HEK293 (cell line): ENCODE data around the gene ST3GAL2.

Experiments used
- CTCF ChIA-PET: fragments of 350-600 bp; formaldehyde crosslinking; extraction: SDS; loops from one replicate; lab custom pipeline; 2021; ENCODE audit warnings: antibody characterized with exemption; lab: Yijun Ruan, JAX
- POLR2A ChIA-PET: fragments of 300-600 bp; formaldehyde crosslinking; extraction: SDS; loops from one replicate; lab custom pipeline; 2020; ENCODE audit warnings: antibody characterized with exemption, inconsistent platforms; lab: Yijun Ruan, JAX
- H3K27ac ChIP-seq: fragments of 200-500 bp; sonication (Bioruptor generic); 2 replicates; pipeline ENCODE4 v1.5.1; 2014; ENCODE audit warnings: low read depth, low read length, control low read depth, inconsistent platforms; ENCODE audit errors: extremely low read depth
- H3K36me3 ChIP-seq, 2 experiments: fragments of 200-500 bp in 1 of 2; sonication (Bioruptor generic) in 1 of 2; 1 replicate in 1 of 2; 2 replicates in 1 of 2; pipeline ENCODE4 v1.5.1; 2014 to 2017; ENCODE audit warnings: inconsistent platforms in 2 of 2, low read length in 2 of 2; ENCODE audit not compliant: control insufficient read depth in 2 of 2, insufficient read depth in 1 of 2
- H3K4me1 ChIP-seq: fragments of 200-500 bp; sonication (Bioruptor generic); 2 replicates; pipeline ENCODE4 v1.5.1; 2014; ENCODE audit warnings: mild to moderate bottlenecking, low read length, inconsistent platforms; ENCODE audit not compliant: control insufficient read depth, insufficient read depth
- H3K4me3 ChIP-seq: 2 replicates; pipeline ENCODE4 v1.5.1; 2011; ENCODE audit warnings: low read depth, mild to moderate bottlenecking, control low read depth, low read length, moderate library complexity
- H3K9me3 ChIP-seq: fragments of 200-500 bp; sonication (Bioruptor generic); 2 replicates; pipeline ENCODE4 v1.5.1; 2014; ENCODE audit warnings: low read depth, low read length, inconsistent platforms; ENCODE audit not compliant: control insufficient read depth, insufficient read depth
- KLF9 ChIP-seq: fragments of 450-650 bp; formaldehyde crosslinking; IDR thresholded peaks from 2 replicates; pipeline ENCODE4 v1.5.1; 2016; ENCODE audit warnings: missing biosample characterization, missing genetic modification characterization, low read depth
- OSR2 ChIP-seq: fragments of 450-650 bp; formaldehyde crosslinking; IDR thresholded peaks from 2 replicates; pipeline ENCODE4 v1.5.1; 2016; ENCODE audit warnings: missing biosample characterization, missing genetic modification characterization
- SALL2 ChIP-seq: fragments of 450-650 bp; formaldehyde crosslinking; IDR thresholded peaks from 2 replicates; pipeline ENCODE4 v1.5.0; 2017; ENCODE audit warnings: missing biosample characterization, mild to moderate bottlenecking, missing genetic modification characterization, borderline replicate concordance
- SCRT2 ChIP-seq: fragments of 450-650 bp; formaldehyde crosslinking; IDR thresholded peaks from 2 replicates; pipeline ENCODE4 v1.5.1; 2016; ENCODE audit warnings: missing biosample characterization, missing genetic modification characterization
- TRIM28 ChIP-seq: IDR thresholded peaks from 2 replicates; pipeline ENCODE4 v1.6.1; 2011; ENCODE audit warnings: low read length, control low read depth, borderline replicate concordance
- ZBTB7A ChIP-seq: fragments of 450-650 bp; formaldehyde crosslinking; IDR thresholded peaks from 2 replicates; pipeline ENCODE4 v1.5.1; 2016; ENCODE audit warnings: low read depth, missing biosample characterization, missing genetic modification characterization
- ZEB2 ChIP-seq: fragments of 450-650 bp; formaldehyde crosslinking; IDR thresholded peaks from 2 replicates; pipeline ENCODE4 v1.5.1; 2016; ENCODE audit warnings: missing biosample characterization, missing genetic modification characterization
- ZNF121 ChIP-seq: fragments of 450-650 bp; formaldehyde crosslinking; IDR thresholded peaks from 2 replicates; pipeline ENCODE4 v1.5.1; 2016; ENCODE audit warnings: missing biosample characterization, missing genetic modification characterization
- ZNF133 ChIP-seq: fragments of 450-650 bp; formaldehyde crosslinking; IDR thresholded peaks from 2 replicates; pipeline ENCODE4 v1.5.1; 2016; ENCODE audit warnings: missing biosample characterization, missing genetic modification characterization
- ZNF140 ChIP-seq: fragments of 450-650 bp; formaldehyde crosslinking; IDR thresholded peaks from 2 replicates; pipeline ENCODE4 v1.5.1; 2016; ENCODE audit warnings: missing biosample characterization, missing genetic modification characterization
- ZNF16 ChIP-seq: fragments of 450-650 bp; formaldehyde crosslinking; IDR thresholded peaks from 2 replicates; pipeline ENCODE4 v1.5.1; 2016; ENCODE audit warnings: low read depth, missing biosample characterization, missing genetic modification characterization
- ZNF391 ChIP-seq: fragments of 450-650 bp; formaldehyde crosslinking; IDR thresholded peaks from 2 replicates; pipeline ENCODE4 v1.5.1; 2016; ENCODE audit warnings: low read depth, missing biosample characterization, missing genetic modification characterization, borderline replicate concordance
- ZNF394 ChIP-seq: fragments of 450-650 bp; formaldehyde crosslinking; IDR thresholded peaks from 2 replicates; pipeline ENCODE4 v1.5.1; 2016; ENCODE audit warnings: missing biosample characterization, missing genetic modification characterization, mild to moderate bottlenecking, moderate library complexity, borderline replicate concordance
- ZNF549 ChIP-seq: fragments of 450-650 bp; IDR thresholded peaks from 2 replicates; pipeline ENCODE4 v1.5.1; 2018; ENCODE audit warnings: missing biosample characterization, missing genetic modification characterization, mild to moderate bottlenecking, inconsistent platforms, moderate library complexity
- ZNF555 ChIP-seq: fragments of 450-650 bp; formaldehyde crosslinking; conservative IDR thresholded peaks from 2 replicates; pipeline ENCODE4 v1.5.1; 2017; ENCODE audit warnings: missing biosample characterization, mild to moderate bottlenecking, missing genetic modification characterization, inconsistent platforms
- ZNF610 ChIP-seq: fragments of 450-650 bp; formaldehyde crosslinking; IDR thresholded peaks from 2 replicates; pipeline ENCODE4 v1.5.1; 2016; ENCODE audit warnings: missing biosample characterization, missing genetic modification characterization, borderline replicate concordance
- ZNF629 ChIP-seq: fragments of 450-650 bp; formaldehyde crosslinking; IDR thresholded peaks from 2 replicates; pipeline ENCODE4 v1.5.1; 2017; ENCODE audit warnings: missing biosample characterization, missing genetic modification characterization
- ZNF768 ChIP-seq: fragments of 450-650 bp; formaldehyde crosslinking; IDR thresholded peaks from 2 replicates; pipeline ENCODE4 v1.5.1; 2018; ENCODE audit warnings: missing biosample characterization, mild to moderate bottlenecking, missing genetic modification characterization
- ZNF777 ChIP-seq: fragments of 450-650 bp; formaldehyde crosslinking; IDR thresholded peaks from 2 replicates; pipeline ENCODE4 v1.5.1; 2017; ENCODE audit warnings: missing biosample characterization, missing genetic modification characterization, borderline replicate concordance
- ZNF837 ChIP-seq: fragments of 450-650 bp; formaldehyde crosslinking; IDR thresholded peaks from 2 replicates; pipeline ENCODE4 v1.5.1; 2016; ENCODE audit warnings: missing biosample characterization, missing genetic modification characterization
- ZSCAN23 ChIP-seq: fragments of 450-650 bp; formaldehyde crosslinking; IDR thresholded peaks from 2 replicates; pipeline ENCODE4 v1.5.1; 2016; ENCODE audit warnings: missing biosample characterization, missing genetic modification characterization
- TF ChIP-seq, protein P1 (sequence below): fragments of 450-650 bp; formaldehyde crosslinking; IDR thresholded peaks from 2 replicates; pipeline ENCODE4 v1.5.1; 2016; ENCODE audit warnings: missing biosample characterization, missing genetic modification characterization
- TF ChIP-seq, protein P2 (sequence below): fragments of 450-650 bp; formaldehyde crosslinking; IDR thresholded peaks from 2 replicates; pipeline ENCODE4 v1.5.1; 2016; ENCODE audit warnings: missing biosample characterization, missing genetic modification characterization
- TF ChIP-seq, protein P3 (sequence below): fragments of 450-650 bp; IDR thresholded peaks from 2 replicates; pipeline ENCODE4 v1.5.1; 2018; ENCODE audit warnings: missing biosample characterization, missing genetic modification characterization
- TF ChIP-seq, protein P4 (sequence below): fragments of 450-650 bp; formaldehyde crosslinking; optimal IDR thresholded peaks from 2 replicates; pipeline ENCODE3; 2016; ENCODE audit warnings: missing biosample characterization, mild to moderate bottlenecking, missing genetic modification characterization
- TF ChIP-seq, protein P5 (sequence below): fragments of 450-650 bp; formaldehyde crosslinking; IDR thresholded peaks from 2 replicates; pipeline ENCODE4 v1.5.1; 2016; ENCODE audit warnings: missing biosample characterization, missing genetic modification characterization, borderline replicate concordance

ST3GAL2 gene

DNA sequence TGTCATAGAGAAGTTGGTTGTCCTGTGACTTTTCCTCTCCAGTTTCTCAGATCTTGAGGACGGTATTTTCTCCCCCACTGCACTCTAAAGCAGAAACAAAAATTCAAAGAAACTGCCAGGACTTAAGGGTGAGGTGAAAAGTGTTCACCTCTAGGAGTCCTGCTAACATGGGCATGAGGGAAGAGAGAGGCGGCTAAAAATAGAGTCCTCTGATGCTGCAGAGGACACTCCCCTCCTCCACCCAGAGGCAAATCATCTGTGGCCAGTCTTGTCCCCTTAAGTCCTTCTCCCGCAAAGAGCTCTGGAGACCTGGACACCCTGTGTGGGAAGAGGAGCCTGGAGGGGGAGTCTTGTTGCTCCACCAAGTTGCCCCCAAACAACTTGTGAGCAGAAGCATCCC is 96.9 kb downstream of the ST3GAL2 start:
- peaks cover 0 to 25% of the 10 kb centered on the region in 2 experiments; a peak in 2 of 3 replicates for H3K36me3 ChIP-seq
- H3K4me1 ChIP-seq = no peaks in the 10 kb centered on the region
- H3K4me3 ChIP-seq = no peak overlapping the region
- ChIA-PET POLR2A (no interaction called here), CTCF (no interaction called here)
- no peaks in the 10 kb centered on the region for H3K9me3 ChIP-seq
- TF ChIP-seq TRIM28 (no peak), ZNF16 (tag by site-specific recombination) (no peak), ZNF140 (tag by site-specific recombination) (no peak), ZNF555 (tag by site-specific recombination) (no peak), SCRT2 (no peak), ZNF768 (no peak), ZNF549 (tag by site-specific recombination) (no peak), KLF9 (no peak), ZNF133 (tag by site-specific recombination) (no peak), OSR2 (tag by site-specific recombination) (no peak), ZNF837 (tag by site-specific recombination) (no peak), ZBTB7A (tag by site-specific recombination) (no peak), ZNF391 (tag by site-specific recombination) (no peak)
- TF ChIP-seq, protein P1, sequence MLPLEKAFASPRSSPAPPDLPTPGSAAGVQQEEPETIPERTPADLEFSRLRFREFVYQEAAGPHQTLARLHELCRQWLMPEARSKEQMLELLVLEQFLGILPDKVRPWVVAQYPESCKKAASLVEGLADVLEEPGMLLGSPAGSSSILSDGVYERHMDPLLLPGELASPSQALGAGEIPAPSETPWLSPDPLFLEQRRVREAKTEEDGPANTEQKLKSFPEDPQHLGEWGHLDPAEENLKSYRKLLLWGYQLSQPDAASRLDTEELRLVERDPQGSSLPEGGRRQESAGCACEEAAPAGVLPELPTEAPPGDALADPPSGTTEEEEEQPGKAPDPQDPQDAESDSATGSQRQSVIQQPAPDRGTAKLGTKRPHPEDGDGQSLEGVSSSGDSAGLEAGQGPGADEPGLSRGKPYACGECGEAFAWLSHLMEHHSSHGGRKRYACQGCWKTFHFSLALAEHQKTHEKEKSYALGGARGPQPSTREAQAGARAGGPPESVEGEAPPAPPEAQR = no peak
- TF ChIP-seq, protein P2, sequence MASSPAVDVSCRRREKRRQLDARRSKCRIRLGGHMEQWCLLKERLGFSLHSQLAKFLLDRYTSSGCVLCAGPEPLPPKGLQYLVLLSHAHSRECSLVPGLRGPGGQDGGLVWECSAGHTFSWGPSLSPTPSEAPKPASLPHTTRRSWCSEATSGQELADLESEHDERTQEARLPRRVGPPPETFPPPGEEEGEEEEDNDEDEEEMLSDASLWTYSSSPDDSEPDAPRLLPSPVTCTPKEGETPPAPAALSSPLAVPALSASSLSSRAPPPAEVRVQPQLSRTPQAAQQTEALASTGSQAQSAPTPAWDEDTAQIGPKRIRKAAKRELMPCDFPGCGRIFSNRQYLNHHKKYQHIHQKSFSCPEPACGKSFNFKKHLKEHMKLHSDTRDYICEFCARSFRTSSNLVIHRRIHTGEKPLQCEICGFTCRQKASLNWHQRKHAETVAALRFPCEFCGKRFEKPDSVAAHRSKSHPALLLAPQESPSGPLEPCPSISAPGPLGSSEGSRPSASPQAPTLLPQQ (tag by site-specific recombination) = no peak
- no peak overlapping the region for H3K27ac ChIP-seq

DNA sequence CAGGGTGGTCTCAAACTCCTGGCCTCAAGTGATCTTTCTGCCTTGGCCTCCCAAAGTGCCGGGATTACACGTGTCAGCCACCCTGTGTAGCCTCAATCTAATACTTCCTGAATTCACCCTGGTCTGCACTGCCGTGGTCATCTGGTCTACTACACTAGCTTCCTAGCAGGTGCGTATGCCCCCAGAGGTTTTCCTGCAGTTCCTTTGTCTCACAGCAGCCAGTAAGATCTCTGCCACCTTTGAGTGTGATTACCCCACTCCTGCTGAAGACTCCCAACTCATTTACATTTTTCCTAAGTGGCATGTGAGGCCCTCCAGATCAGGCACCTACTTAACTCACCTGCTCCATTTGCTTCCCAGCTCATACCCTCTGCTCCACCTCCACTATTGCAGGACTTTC is 97.3 kb downstream of the ST3GAL2 start:
- ChIA-PET CTCF (no interaction called here), POLR2A (no interaction called here)
- Histone ChIP-seq H3K4me3 (no peak overlapping the region), H3K9me3 (no peaks in the 10 kb centered on the region), H3K36me3 (peaks cover 0 to 26% of the 10 kb centered on the region in 2 experiments; a peak in 2 of 3 replicates), H3K27ac (no peak overlapping the region), H3K4me1 (no peaks in the 10 kb centered on the region)
- no peak for TF ChIP-seq ZSCAN23 (tag by site-specific recombination)
- TF ChIP-seq ZEB2 (tag by site-specific recombination) = no peak
- TF ChIP-seq ZNF610 (tag by site-specific recombination) = no peak
- TF ChIP-seq, protein P3, sequence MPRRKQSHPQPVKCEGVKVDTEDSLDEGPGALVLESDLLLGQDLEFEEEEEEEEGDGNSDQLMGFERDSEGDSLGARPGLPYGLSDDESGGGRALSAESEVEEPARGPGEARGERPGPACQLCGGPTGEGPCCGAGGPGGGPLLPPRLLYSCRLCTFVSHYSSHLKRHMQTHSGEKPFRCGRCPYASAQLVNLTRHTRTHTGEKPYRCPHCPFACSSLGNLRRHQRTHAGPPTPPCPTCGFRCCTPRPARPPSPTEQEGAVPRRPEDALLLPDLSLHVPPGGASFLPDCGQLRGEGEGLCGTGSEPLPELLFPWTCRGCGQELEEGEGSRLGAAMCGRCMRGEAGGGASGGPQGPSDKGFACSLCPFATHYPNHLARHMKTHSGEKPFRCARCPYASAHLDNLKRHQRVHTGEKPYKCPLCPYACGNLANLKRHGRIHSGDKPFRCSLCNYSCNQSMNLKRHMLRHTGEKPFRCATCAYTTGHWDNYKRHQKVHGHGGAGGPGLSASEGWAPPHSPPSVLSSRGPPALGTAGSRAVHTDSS = no peak
- TF ChIP-seq SALL2 = no peak
- TF ChIP-seq, protein P4, sequence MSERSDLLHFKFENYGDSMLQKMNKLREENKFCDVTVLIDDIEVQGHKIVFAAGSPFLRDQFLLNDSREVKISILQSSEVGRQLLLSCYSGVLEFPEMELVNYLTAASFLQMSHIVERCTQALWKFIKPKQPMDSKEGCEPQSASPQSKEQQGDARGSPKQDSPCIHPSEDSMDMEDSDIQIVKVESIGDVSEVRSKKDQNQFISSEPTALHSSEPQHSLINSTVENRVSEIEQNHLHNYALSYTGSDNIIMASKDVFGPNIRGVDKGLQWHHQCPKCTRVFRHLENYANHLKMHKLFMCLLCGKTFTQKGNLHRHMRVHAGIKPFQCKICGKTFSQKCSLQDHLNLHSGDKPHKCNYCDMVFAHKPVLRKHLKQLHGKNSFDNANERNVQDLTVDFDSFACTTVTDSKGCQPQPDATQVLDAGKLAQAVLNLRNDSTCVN (tag by site-specific recombination) = no peak
- TF ChIP-seq ZNF121 (tag by site-specific recombination) = no peak
- TF ChIP-seq, protein P5, sequence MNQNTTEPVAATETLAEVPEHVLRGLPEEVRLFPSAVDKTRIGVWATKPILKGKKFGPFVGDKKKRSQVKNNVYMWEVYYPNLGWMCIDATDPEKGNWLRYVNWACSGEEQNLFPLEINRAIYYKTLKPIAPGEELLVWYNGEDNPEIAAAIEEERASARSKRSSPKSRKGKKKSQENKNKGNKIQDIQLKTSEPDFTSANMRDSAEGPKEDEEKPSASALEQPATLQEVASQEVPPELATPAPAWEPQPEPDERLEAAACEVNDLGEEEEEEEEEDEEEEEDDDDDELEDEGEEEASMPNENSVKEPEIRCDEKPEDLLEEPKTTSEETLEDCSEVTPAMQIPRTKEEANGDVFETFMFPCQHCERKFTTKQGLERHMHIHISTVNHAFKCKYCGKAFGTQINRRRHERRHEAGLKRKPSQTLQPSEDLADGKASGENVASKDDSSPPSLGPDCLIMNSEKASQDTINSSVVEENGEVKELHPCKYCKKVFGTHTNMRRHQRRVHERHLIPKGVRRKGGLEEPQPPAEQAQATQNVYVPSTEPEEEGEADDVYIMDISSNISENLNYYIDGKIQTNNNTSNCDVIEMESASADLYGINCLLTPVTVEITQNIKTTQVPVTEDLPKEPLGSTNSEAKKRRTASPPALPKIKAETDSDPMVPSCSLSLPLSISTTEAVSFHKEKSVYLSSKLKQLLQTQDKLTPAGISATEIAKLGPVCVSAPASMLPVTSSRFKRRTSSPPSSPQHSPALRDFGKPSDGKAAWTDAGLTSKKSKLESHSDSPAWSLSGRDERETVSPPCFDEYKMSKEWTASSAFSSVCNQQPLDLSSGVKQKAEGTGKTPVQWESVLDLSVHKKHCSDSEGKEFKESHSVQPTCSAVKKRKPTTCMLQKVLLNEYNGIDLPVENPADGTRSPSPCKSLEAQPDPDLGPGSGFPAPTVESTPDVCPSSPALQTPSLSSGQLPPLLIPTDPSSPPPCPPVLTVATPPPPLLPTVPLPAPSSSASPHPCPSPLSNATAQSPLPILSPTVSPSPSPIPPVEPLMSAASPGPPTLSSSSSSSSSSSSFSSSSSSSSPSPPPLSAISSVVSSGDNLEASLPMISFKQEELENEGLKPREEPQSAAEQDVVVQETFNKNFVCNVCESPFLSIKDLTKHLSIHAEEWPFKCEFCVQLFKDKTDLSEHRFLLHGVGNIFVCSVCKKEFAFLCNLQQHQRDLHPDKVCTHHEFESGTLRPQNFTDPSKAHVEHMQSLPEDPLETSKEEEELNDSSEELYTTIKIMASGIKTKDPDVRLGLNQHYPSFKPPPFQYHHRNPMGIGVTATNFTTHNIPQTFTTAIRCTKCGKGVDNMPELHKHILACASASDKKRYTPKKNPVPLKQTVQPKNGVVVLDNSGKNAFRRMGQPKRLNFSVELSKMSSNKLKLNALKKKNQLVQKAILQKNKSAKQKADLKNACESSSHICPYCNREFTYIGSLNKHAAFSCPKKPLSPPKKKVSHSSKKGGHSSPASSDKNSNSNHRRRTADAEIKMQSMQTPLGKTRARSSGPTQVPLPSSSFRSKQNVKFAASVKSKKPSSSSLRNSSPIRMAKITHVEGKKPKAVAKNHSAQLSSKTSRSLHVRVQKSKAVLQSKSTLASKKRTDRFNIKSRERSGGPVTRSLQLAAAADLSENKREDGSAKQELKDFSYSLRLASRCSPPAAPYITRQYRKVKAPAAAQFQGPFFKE (tag by site-specific recombination) = no peak
- no peak for TF ChIP-seq ZNF394 (tag by site-specific recombination)
- no peak for TF ChIP-seq ZNF777 (tag by site-specific recombination)
- no peak for TF ChIP-seq ZNF629 (tag by site-specific recombination)
